GM18517 (cell line): ENCODE data around the gene CYB5R2.
"Not testable (repeated sequence)": the region's sequence is repeated elsewhere in the genome, so short reads cannot be mapped to it uniquely, and the experiment has no call there.

ENCODE experiments used
- ATAC-seq: cut with Tn5 transposase; IDR thresholded peaks from one replicate; pipeline ENCODE4 v1.9.1; 2021; ENCODE audit warnings: mild to moderate bottlenecking, moderate library complexity; ENCODE audit not compliant: unreplicated experiment

CYB5R2 gene

GRCh38 chr11:7670641-7671040, 2.7 kb downstream of the CYB5R2 start:
- ATAC-seq: no peak

- ATAC-seq: no peak
Measured at GRCh38 chr11:7668911-7669310, 4.4 kb downstream of the CYB5R2 start.

DNA sequence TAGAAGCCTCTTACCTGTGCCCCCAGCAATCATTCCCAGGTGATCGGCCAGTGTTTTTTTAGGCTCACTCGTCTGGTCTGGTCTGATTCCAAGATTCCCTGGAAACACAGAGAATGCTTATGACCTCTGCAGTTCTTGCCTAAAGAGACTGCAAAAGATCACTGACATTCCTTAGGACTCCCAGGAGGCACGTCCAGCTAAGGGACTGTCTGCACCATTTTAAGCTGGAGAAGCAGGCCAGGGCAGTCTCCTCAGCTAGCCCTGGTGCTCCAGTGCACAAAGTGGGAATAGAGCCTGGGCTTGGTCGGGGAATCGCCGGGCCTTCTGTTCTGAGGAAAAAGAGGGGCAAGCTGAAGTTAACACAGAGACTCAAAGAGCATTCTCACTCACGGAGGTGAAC, 4.8 kb downstream of the CYB5R2 start:
- no peak for ATAC-seq

DNA sequence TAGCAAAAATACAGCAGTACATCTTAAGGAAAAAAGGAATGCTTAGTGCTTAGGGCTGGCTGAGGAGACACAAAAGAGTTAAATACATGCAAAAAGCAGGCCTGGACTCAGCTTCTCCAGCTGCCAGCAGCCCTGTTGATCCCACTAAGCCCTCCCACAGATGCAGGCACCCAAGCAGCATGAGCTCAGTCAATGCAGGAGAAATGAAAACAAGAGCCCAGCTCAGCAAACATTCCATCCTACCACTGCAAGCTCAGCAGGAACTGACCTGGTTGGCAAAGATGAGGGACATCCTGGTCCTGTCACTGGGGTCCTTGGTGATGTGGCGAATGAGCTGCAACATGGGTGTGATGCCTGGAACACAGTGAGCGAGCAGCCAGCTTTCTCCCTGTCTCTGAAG, 5.8 kb downstream of the CYB5R2 start:
- ATAC-seq: no peak

DNA sequence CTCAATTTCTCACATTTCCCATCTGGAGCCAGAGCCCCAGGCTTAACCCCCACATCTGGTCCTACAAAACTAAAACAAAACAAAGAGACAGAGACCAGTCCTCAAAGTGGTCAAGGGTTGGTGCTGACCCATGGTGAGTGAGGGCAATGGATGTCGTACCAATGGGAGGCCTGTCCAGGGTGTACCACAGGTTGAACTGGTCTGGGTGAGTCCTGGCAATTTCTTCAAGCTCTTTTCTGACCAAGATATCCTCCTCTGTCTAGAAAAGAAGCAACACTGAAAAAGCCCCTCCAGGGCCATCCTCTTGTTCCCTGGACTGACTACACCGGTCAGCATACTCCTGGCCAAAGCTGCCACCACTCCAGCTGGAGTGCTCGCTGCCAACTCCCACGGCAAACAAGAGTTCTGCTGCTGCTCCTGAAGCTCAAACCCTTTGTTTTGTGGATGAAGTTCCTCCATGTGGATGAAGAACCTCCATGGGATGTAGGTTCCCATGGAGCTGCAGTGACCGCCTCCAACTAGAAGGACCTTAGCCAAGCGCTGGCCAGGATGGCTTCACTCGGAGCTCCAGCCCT, 6.9 kb downstream of the CYB5R2 start:
- ATAC-seq: no peak

DNA sequence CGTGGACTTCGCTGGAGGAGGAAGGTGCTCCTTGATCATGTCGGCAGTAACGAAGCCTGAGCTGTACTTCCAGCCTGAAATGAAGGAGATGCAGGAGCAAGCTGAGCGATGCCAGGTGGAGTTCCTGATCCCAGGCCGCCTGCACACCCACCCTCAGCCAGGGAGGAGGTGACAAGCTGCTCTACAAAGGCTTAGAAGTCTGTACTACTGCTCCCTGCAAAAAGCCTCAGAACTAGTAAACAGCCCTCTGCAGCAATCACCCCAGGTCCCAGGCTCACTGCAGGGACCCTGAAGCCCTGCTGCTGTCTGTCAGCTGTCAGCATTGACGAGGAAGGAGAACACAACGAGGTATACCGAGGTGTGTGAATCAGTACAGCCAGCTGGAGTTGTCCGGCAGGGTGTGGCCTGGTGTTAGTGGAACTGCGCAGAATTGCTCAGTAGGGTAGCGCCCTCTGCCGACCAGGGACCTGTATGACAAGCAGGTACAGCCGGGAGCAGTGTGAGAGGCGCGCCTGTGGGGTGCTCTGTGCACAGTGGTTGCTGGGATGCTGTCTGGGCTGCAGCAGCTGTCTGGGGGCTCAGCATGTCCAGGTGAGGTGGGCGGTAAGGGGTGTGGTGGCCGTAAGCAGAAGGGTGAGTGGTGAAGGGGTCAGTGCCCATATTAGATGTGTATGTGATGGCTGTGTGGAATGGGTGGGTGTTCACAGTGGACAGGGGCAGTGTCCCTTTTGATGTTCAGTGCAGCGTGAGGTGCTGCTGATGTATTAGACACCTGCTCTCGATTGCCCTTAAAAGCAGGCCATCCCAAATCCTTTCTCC, 7.6 kb downstream of the CYB5R2 start:
- ATAC-seq: peak; percentile 97

DNA sequence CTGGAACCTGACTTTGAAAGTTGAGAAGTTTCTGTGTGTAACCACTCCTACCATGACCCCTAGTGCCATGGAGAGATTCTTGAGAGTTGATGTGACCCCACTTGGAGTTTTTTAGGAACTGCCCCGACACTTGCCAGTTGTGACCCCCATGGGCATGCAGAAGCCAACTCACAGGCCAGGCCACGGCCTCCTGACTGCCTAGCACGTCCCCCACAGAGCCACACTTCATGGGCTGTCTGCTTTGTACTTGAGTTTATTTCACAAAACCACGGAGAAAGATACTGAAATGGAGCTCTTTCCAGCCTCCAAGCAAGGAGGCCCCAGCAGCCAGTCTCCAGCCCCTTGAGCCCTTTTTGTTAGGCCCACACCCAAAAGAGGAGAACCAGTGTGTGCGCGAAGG, 8.4 kb downstream of the CYB5R2 start:
- ATAC-seq: no peak

GRCh38 chr11:7663531-7663930, 9.8 kb downstream of the CYB5R2 start:
- not testable (repeated sequence) for ATAC-seq

DNA sequence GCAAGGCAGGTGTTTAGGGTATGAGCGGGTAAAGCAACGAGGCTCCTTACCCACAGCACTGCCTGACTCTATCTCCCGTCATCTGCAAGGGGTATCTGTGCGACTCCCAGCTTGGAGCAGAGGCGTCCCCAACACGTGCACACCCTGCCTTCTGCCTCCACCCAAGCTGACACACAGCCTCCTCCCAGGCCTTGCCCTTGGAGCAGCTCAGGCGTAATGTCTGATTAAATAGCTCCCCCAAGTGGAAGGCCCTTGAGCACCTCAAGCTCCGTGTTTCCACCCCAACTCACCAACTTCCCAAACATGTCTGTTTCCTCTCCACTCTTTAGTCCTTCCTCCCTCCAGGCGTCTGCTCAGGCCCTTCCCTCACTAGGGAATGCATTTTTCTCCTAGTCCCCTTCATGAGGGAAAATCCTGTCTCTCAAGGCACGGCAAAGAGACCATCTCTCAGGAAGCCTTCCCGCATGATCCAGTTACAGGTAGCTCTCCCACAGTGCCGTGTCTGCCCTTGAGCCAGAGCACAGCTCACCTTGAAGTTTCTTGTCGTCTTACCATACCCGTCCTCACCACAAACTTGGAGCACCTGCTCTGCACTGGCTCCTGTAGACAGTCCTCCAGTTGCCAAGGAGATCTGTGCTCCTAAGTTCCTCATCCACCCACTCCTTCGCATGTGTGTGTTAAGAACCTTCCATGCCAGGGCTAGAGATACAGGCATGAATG, 15.8 kb downstream of the CYB5R2 start:
- no peak for ATAC-seq

DNA sequence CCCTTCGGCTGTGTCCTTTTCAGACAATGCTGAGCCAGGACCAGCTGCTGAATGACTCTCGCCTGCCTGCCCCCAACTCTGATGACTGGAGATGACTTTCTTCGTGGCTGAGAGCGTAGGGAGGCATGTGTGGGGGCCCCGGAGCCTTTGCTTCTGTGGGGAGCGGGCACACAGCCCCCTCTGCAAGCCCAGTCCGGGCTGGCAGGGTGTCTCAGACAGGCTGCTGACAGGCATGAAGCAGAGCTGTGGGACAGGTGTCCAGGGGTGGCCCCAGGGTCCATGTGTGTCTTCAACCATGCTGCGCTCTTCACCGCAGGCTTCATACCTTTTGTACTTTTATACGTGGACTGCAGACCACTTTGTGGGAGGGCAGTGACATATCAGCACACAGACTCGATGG, 16.6 kb downstream of the CYB5R2 start:
- ATAC-seq: no peak

- ATAC-seq: no peak
Measured at GRCh38 chr11:7655253-7656217, 17.8 kb downstream of the CYB5R2 start.

DNA sequence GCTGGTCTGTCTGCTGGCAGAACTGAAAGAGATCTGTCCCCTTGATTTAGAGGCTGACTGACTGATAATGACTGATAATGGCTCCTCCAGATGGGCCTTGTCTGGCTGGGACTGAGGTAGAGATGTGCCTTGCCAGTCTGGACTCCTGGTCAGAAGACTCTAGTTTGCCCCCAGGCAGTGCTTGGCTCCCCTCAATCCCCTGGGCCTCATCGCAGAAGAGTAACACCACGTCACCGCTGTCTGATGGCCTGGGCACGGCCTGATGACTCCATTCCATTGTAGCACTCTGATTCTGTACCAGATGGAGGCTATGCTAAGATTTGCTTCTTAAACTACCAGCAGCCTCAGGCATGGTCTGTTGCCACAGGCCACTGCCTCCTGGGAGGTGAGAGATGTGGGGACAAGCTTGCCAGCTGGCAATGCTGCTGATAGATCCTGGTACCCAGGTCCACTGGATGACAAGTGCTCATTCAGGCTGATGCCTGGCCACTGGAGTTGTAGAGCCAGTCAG, 19.1 kb downstream of the CYB5R2 start:
- ATAC-seq: no peak

GRCh38 chr11:7651700-7652099, 21.6 kb downstream of the CYB5R2 start:
- no peak for ATAC-seq

DNA sequence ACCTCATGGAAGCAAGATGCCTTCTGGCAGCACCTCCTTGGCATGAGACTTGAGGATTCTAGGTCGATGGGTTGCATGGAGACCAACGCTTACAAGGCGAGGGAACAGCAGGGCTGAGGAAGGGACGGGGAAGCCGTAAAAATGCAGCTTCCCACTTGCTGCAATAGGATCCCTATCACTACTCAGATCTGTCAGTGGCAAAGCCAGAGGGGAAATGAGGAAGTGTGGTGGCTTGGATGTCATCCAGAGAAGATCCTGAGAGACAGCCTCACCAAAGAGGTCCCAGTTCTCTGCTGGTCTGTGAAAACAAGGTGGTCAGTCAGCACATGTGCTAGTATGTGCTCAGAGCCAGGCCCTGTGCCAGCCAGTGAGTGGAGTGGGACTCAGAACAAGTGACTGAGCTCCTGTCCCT, 22.2 kb downstream of the CYB5R2 start:
- no peak for ATAC-seq

DNA sequence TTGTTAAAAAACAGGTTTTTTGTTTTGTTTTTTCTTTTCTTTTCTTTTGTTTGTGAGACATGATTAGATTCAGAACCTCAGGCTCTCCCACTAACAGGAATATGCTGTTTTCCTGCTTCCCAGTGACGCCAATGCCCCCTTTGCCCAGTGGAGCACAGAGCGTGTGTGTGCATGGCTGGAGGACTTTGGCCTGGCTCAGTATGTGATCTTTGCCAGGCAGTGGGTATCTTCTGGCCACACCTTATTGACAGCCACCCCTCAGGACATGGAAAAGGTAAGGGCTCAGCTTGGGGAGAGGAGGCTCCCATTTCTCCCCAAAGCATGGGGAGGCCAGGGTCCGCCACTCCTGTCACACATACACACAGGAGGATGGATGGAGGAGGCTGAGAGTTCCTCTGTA, 25.0 kb downstream of the CYB5R2 start:
- no peak for ATAC-seq

GRCh38 chr11:7646866-7647265, 26.4 kb downstream of the CYB5R2 start:
- no peak for ATAC-seq

- ATAC-seq: no peak
Measured at GRCh38 chr11:7645206-7645605, 28.1 kb downstream of the CYB5R2 start.

- no peak for ATAC-seq
Measured at GRCh38 chr11:7643314-7643713, 30.0 kb downstream of the CYB5R2 start.

GRCh38 chr11:7642747-7643146, 30.6 kb downstream of the CYB5R2 start:
- no peak for ATAC-seq

DNA sequence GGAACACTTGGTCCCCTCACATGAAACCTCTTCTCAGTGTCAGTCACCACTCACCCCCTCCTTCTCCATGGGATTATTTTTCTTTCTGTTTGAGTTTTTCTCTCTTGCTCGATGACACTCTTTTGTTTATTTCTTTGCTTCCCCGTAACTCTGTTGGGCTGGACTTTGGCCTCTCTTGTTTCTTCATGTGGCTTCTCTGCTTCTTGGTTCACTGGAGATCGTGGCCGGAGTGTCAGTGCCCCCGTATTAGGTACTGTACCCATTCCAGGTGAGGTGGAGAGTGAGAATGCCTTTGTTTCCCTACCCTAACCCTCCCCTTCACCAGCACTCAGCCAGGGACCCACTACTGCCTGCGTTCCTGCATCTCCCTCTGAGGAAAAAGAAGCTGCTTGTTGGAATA, 32.5 kb downstream of the CYB5R2 start:
- ATAC-seq: no peak

- ATAC-seq: no peak
Measured at GRCh38 chr11:7639643-7640025, 33.7 kb downstream of the CYB5R2 start.
